Kasumi-1 (cell line): ENCODE data around the gene LRRC19.

ENCODE experiments used
- DNase-seq, 2 experiments: peaks; one replicate each; lab custom pipeline; 2025; lab: John Stamatoyannopoulos, UW

LRRC19 gene

GRCh38 chr9:26955921-26956859 is 49.3 kb downstream of the LRRC19 start, which contains the start of gene IFT74:
Gene IFT74 (plus strand): TSS chr9:26956412. CDS start chr9:26961968, 5,556 bp downstream.
- peak; percentile 86 to 89 for DNase-seq

DNA sequence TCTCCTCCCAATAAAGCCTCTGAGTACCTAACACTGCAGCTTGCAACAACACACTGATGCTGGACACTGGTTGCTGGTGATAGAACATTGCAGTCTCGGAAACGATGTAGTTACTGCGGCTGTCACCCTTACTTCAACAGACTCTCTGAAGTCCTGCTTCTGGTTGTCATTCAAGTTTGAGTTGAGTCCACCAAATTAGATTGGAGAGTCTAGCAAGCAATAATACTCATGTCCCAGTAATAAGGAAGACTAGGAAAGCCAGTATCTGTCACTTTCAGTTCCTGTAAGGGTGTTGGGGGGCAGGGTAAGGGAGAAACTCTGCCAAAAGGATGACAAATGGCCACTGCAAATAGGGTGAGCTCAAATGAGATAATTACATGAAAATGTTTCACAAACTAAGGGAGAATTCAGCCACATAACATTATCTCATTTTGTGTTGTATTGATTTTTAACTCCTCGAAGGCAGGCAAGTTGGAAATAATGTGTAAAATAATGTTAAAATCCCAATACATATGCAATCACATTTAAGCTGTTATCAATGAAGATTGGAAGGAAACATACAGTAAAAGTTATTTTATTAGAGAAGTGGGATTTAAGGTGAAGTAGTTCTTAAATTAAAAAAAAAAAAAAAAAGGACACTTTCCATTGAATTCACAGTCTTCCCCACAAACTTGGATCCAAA is 50.1 kb downstream of the LRRC19 start:
- DNase-seq = peak; percentile 26 to 33

DNA sequence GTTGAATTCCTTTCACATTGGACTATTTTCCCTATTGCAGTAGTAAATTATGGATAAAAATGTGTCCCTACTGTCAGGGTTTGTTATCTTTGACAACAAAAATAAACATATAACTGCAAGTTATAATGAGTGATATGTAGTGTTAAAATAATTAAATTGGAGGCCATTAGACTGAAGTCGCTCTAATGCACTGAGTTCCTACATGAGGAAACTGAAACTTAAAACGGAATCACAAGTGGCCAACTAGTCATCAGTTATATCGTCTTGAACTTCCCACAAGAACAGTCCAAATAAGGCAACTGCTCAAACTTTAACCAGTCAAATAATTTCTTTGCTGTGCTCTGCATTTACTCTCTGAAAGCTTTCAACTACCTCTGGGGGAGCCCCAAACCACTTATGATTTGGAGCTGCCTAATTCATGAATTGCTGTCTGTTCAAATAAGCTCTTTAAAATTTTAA is 51.4 kb downstream of the LRRC19 start:
- DNase-seq = peak; percentile 69 to 73

DNA sequence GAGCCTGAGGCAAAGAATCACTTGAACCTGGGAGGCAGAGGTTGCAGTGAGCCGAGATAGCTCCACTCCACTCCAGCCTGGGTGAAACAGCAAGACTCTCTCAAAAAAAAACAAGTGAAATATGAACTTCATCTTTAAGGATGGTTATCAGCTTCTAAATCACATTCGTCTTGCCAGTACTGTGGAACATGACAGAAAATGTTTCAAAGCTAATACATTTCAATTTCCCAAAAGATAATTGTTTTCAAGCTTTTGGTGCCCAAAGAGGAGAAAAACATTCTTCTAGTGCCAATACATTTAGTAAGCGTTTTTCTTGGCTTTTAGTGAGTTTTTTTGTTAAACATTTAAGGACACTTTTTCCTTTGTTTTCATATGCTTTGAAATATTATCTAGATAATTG is 53.7 kb downstream of the LRRC19 start:
- DNase-seq = no peak

GRCh38 chr9:26950521-26950920 is 55.0 kb downstream of the LRRC19 start:
- DNase-seq = no peak

DNA sequence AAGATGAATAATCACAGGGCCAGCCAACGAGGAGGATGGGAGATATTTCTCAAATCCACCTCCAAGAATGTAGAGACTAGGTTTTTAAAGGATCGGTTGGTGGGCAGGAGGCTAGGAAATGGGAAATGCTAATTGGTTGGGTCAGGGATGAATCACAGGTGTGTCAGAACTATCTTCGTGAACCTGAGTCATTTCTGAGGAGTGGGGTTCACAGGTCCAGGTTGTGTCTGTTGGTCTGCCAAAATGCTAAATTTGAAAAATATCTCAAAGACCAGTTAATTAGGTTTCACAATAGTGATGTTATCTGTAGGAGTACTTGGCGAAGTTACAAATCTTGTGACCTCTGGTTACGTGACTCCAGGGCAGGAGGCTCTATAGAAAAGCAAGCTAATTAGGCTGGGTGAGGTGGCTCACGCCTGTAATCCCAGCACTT is 55.8 kb downstream of the LRRC19 start:
- no peak for DNase-seq

GRCh38 chr9:26947736-26948135 is 57.7 kb downstream of the LRRC19 start:
- DNase-seq = no peak

DNA sequence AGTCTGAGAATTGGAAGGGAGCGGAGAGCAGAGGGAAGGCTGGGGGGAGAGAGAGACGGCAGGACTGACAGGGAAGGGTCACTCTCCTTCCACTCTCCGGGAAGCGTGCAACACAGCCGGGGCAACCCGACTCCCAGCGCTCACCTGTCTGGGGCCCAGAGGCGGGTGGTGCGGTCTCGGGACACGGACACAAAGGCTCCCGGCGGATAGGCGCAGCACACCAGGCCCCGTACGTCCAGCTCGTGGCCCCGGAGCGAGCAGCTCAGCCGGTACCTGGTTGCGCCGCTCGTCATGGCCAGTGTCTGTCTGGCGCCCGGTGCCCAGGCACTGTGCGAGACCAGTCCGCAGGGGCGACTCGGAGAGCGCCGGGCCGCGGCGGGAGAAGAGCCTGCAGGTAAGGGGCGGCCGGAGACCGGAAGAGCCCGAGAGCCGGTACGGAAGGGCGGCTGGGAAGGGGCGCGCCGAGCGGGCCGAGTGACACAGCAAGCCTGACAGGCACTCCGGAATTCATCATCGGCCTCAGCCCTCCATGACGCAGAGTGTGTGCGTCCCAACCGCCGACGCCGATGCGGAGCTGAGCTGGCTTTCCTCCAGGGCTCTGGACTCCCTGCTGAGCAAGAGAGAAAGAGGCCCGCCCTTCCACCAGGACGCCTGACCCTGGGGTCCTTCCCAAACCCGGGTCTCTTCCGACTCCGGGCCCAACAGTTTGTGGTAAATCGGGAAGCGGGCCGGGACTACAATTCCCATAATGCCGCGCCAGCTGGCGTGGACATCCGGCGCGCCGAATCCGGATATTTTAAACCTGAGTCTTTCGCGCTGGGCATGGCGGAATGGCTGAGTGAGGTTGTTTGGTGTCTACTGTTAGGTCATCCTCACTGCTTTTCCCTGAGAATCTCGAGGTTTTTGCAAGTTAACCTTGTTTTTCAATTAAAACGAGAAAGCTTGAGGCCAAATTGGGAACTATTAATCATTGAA is 58.4 kb downstream of the LRRC19 start, which contains the start of gene PLAA:
TSS of gene PLAA (minus strand) at position 490 of the 975 bp plus-strand sequence. CDS start at position 293, 197 bp downstream.
- DNase-seq = peak; percentile 55 to 64

DNA sequence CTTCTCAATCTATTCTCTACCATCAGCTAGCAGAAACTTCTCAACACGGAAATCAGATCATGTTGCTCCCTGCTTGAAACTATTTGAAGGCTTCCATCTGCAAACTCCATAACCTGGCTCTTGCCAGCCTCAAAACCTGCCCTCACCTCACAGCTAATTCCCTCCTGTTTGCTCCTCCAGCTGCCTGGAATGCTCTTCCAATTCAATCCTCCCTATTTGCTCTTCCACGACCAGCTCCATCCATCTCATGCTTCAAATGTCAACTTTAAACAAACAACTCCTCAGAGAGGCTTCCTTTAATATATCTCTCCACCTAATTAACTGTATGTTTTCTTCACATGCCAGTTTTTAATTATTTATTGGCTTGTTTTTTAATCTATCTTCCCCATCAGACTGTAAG is 59.9 kb downstream of the LRRC19 start:
- no peak for DNase-seq
